Posterior cingulate gyrus (tissue), 11 donors: ENCODE results near the gene PRRX2.

Source experiments
- DNase-seq, 10 donors: peaks; one replicate each; pipeline versions ENCODE4 v3.0.0 to v3.0.0-alpha.2; 2020 to 2021; ENCODE audit warnings: mixed read lengths in 3 of 10
- intact Hi-C: fragments of 100-400 bp; cut with DNase I; formaldehyde crosslinking; loops from one replicate; pipeline ENCODE4 v1.15.1; 2023

Gene PRRX2

DNA sequence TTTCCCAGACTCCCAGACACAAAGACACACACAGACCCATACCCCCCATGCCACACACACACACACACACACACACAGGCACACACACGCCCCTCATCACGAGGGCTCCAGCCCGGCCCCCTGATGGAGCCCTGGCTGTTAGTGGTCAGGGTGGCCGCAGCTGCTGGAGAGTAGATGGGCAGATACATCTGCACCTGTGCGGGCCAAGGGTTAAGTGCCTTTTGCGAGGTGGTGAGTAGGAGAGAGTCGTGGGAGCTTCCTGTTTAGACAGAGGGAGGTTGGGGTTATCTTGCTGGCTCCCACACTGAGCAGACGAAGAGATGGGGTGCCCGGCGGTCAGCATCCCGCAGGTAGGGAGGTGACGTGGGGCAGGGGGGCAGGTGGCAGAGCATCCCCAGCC, 8.2 kb downstream of the PRRX2 start:
- intact Hi-C loops: no loop called here
- DNase-seq: peak in 1 of 10 donors; percentile 60

DNA sequence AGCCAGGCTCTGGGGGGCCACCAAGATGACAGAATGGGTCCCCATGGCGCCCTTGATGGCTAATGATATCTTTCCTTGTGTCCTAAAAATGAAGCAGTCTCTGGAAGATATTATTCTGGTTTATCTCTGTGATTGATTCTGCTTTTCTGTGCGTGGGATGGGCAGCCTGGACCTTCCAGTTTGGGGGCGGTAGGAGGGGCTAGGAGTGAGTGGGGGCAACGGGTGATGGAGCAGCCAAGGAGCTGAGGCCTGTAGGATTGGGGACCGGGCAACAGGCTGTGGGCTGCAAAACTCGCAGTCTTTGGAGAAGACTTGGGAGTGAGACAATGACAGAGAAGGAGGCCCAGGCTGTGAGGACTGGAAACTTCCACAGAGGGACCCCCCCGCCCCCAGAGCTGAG, 8.8 kb downstream of the PRRX2 start:
- no peak for DNase-seq
- intact Hi-C loops: no loop called here

DNA sequence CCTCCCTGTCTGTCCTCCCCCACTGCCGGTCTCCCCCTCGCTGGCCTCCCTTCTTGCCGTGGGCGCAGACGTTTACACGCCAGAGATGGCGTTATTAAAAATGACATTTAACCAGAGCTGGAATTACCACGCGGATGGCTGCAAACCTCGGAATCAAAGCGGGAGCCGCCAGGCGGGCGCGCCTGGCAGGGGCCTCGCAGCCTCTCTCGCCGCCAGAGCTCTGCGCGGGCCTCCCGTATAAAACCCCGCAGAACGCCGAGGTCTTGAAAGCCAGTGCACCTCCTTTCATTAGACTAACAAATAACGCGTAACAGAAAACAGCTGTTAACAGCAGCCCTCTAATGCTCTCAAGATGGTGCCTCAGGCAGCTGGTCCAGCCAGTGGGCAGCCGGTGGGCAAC, 10.2 kb downstream of the PRRX2 start:
- intact Hi-C loops: no loop called here
- DNase-seq: no peak

DNA sequence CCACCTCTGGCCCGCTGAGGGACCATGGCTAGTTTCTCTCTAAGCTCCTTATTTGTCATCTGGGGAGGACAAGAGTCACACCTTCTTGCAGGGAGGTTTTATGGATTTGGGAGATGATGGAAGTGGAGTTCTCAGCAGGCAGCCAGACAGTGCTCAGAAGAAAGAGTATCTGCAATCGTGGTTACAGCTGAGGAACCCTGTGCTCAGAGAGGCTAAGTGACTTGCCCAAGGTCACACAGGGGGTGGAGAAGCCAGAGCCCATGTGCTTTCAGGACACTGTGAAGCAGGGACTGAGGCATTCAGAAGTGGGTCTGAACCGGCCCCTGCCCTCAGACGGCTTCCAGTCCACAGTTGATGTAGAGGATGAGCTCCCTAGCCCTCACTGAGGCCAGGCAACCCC, 10.8 kb downstream of the PRRX2 start:
- no peak for DNase-seq
- intact Hi-C loops: no loop called here

DNA sequence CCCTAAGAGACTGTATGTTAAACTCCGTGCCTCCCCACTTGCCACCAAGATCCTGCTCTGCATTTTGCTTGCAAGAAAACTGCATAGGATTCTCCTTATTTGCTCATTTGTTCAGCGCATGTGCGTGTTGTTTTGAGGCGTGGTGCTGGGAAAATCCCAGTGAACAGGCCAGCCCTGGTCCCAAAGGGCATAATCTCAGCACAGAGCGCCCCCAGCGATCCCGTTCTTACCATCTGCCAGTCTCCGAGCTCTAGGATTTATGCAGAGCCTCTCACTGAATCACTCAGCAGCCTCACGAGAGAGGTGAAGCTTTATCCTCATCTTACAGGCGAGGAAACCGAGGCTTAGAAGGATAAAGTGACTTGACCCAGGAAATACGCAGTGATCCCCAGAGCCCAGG, 11.5 kb downstream of the PRRX2 start:
- intact Hi-C loops: no loop called here

DNA sequence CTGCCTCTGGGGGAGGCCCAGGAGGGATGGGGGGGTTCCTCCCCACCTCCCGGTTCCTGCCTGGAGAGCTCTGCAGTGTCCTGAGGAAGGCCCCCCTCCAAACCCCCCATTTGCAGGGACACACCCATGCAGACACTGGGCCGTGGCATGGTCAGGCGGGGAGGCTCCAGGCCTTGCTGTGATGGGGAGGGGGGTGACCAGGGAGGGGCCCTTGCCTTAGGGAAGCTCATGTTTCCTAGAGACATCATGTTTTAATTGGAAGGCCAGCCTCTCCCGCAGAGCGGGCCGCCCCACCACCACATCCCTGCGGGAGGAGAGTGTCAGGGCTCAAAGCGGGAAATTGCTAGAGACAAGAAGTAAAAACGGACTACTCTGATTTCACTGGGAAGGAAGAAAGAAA, 12.0 kb downstream of the PRRX2 start:
- DNase-seq: no peak
- intact Hi-C loops: no loop called here

More for the DNA sequence above, 11.5 kb downstream of the PRRX2 start:
- no peak for DNase-seq

DNA sequence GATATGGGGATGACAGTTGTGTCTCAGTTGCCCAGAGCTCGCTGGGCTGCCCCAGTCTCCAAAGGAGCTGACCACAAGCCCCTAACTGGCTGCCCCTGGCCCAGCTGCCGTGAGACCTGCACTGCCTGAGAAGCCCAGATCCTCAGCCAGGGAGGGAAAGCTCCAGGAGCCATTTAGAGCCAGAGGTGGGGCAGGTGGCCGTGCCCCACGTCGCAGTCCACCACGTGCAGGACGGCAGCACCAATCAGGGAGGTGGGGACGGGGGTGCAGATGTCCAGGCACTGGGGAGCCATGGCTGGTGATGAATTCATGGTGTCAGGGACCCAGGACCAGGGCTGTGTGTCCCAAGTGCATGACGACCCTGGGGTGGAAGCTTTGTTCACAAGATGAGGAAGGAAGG, 13.4 kb downstream of the PRRX2 start:
- intact Hi-C loops: no loop called here
- DNase-seq: no peak

DNA sequence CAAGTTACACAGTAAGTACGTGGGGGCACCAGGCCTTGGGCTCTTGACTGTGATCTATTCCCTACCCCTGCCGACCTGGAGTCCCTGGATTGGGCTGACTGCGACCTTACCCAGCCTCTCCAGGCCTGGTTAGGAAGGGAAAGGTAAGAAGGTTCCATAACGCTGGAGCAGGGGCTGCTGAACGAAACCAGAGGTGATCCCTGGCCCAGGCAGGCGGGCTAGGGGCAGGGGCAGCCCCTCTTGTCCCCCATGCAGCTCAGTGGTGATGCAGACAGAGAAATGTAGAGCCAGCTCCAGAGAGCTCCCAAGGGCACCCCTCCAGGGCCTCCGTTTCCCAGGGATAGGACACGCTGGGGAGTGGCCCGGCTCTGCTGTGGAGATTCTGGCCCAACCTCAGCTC, 14.1 kb downstream of the PRRX2 start:
- no peak for DNase-seq
- intact Hi-C loops: no loop called here

DNA sequence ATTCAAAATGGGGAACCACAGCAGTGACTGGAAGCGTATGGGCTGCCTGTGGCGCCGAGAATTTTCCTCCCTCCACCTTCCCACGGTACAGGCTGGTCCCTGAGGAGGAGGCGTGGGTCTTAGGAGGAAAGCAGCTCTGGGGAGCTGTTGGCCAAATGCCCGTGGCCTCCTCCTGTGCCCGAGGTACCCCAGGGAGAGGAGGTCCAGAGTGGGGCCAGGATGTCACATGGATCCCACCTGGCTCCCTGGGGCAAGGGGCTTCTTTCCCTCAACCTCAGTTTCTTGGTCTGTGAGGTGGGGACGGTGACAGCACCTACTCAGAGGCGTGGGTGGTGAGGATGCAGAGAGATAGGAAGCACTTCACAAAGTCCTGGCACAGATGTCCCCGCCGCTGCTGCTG, 16.5 kb downstream of the PRRX2 start:
- intact Hi-C loops: no loop called here

DNA sequence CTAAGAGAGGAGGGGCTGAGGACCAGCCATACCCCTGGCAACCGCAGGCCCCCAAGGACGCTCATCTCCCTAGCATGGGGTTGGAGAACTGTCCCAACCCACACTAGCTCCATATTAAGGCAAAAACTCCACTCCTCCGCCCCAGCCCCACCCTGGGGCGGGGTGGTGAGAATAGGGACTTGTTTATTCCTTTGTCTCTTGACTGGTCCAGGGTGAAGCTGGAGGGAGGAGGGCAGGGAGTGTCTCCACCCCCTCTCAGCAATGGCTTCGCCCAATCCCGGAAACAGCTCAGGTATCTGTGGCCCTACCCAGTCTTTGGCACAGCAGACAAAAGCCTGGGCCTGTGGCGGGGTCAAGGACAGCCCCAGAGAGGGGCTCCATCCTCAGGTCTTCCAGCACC, 16.9 kb downstream of the PRRX2 start:
- no peak for DNase-seq
- intact Hi-C loops: no loop called here

More for the DNA sequence above, 16.5 kb downstream of the PRRX2 start:
- DNase-seq: no peak

DNA sequence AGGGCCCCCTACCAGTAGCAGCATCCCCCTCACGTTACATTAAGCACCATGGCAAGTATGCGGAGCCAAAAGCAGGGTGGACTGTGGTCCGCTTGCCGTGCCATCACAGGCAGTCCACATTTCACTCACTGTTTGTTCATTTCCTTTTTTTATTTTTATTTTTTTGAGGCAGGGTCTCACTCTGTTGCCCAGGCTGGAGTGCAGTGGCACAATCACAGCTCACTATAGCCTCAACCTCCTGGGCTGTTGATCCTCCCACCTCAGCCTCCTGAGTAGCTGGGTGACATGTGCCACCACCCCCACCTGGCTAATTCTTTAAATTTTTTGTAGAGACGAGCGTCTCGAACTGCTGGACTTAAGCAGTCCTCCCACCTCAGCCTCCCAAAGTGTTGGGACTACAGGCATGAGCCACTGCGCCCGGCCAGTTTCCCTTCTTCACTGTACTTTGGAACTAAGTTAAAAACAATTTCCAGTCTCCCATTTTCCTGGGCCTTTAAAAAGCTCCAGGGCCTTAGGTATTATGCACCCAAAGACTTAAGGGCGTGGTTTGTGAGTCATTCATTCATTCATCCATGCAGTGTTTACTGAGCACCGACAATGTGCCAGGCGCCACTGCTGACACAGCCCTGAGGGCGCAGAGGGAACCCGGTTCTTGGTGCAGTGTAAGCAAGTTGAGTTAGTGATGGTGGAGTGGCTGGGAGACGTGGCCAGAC, 19.9 kb downstream of the PRRX2 start:
- DNase-seq: no peak
- intact Hi-C loops: no loop called here

DNA sequence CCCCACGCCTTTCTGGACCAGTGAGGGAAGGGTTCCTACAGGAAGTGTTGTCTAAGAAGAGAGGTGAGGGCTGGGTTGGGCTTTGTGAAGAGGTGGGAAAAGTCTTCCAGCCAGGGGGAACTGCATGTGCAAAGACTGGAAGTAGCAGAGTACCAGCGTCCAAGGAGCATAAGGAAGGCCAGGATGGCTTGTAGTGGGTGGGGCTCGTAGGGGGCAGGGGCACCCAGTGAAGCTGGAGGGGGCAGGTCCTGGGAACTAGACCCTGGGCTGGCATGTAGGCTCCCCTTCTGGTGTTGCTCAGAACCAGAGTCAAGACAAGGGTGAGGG, 20.4 kb downstream of the PRRX2 start:
- DNase-seq: no peak
- intact Hi-C loops: no loop called here

DNA sequence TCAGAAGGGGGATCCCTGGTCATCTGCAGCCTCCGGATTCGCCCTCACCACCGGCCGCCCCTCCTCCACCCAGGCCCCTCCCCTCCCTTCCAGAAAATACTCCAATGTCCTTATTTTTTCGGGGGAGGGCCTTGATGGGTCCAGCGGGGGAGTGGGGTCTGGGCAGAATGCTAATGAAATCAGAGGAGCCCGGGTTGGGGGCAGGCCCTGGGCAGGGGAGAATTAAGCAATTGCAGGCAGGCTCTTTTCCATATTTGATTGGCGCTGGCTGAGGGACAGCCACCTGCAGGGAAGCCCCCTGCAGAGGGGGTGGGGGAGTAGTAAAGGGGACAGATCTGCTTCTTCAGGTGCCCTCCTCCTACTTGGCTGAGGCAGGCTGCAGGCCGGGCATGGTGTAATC, 21.3 kb downstream of the PRRX2 start:
- intact Hi-C loops: no loop called here
- DNase-seq: no peak

DNA sequence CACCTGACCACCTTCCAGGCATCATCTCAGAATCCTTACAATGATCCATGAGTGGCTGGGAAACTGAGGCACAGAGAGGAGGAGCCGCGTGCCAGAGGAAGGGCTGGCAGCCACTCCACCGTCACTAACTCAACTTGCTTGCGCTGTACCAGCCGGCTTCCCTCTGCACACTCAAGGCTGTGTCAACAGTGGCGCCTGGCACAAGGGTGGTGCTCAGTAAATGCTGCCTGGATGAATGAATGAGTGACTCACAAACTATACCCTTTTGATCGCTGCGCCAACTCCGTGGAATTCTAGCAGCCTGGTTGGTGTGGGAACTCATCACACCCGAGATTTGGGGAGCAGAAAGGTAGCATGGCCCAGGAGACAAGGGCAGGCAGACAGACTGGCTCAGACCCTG, 21.9 kb downstream of the PRRX2 start:
- no peak for DNase-seq
- intact Hi-C loops: no loop called here

DNA sequence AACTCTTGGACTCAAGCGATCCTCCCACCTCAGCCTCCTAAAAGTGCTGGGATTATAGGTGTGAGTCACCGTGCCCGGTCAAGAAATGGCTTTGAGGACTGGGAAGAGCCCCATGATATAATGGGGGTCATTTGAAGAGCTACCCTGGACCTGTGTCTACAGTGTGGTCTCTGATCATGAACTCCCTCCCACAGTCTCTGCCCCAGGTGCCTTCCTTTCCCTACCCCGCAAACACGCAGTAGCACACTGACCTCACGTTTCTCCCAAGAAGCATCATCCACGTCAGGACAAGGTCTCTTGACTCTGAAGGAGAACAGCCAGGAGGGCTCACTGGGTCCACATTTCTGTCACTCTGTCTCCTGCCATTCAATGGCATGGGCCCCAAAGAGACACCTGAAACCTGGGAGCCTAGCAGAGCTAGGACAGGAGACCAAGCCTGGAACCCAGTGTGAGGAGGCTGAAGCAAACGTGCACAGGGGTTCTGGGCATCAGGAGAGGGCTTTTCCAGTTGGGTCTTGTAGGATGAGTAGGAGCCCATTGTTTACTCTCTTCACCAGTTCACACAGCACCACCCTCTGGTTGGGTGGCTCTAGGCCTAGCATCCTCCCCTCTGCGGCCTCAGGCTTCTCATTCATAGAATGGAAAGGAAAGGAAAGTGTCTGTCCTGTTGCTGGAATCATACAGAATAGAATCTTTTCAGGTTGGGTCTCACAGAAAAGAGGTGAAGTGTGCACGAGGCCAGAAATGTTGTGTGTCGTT, 23.0 kb downstream of the PRRX2 start:
- intact Hi-C loops: no loop called here
- no peak for DNase-seq

DNA sequence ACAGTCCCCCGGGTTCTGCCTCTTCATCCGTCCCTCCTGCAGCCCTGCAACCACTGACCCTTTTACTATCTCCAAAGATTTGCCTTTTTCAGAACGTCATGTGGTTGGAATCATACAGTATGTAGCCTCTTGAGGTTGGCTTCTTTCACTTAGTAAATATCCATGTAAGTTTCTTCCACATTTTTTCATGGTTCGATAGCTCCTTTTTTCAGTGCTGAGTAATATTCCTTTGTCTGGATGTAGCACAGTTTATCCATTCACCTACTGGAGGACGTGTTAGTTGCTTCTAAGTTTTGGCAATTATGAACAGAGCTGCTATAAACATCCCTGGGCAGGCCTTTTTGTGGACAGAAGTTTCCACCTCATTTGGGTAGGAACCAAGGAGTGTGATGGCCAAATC, 27.1 kb downstream of the PRRX2 start:
- no peak for DNase-seq
- intact Hi-C loops: no loop called here

DNA sequence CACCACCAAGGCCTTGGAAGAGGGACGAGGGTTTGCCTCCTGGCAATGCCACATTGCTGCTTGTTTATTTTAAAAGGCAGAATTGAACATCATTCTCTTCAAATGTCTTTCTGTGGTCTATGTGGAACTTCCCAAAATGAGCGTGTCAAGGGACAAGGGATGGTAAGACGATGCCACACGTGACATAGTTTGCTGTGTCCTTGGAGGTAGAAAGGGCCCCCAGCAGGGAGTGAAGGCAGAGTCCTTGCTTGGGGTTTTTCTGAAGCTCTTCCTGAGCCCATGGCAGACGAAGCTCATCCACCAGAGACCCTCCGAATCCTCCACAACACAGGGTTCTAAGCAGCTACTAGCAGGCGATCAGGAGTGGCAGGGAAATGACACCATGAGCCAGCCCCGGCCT, 28.3 kb downstream of the PRRX2 start:
- intact Hi-C loops: no loop called here
- DNase-seq: no peak

DNA sequence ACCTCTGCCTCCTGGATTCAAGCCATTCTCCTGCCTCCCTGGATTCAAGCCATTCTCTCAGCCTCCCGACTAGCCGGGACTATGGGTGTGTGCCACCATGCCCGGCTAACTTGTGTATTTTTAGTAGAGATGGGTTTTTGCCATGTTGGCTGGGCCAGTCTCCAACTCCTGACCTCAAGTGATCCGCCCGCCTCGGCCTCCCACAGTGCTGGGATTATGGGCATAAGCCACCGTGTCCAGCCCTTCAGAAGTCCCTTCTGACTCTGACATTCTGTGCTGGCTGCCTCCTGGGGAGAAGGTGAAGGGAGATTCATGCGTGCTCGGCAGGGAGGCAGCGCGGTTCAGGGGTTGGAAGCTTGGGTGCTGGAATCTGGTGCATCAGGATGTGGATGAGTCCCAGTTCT, 28.8 kb downstream of the PRRX2 start:
- DNase-seq: no peak
- intact Hi-C loops: no loop called here

DNA sequence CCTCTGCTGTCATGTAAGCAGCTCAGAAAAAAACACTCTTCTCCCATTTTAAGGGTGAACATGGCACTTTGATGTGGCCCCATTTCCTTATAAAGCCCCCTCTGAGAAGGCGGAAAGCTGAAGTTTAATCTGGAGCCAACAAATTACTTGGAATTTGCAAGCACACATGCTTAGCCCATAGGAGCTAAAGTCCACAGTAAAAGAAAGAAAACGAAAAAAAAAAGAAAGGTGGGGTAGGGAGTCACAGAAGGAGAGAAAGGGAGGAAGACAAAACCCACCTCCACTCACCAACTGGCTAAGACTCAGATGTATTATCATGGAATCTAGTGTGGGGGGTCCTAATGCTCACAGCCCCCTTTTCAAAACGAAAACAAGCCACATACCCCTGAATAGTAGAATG, 30.4 kb downstream of the PRRX2 start:
- intact Hi-C loops: no loop called here

DNA sequence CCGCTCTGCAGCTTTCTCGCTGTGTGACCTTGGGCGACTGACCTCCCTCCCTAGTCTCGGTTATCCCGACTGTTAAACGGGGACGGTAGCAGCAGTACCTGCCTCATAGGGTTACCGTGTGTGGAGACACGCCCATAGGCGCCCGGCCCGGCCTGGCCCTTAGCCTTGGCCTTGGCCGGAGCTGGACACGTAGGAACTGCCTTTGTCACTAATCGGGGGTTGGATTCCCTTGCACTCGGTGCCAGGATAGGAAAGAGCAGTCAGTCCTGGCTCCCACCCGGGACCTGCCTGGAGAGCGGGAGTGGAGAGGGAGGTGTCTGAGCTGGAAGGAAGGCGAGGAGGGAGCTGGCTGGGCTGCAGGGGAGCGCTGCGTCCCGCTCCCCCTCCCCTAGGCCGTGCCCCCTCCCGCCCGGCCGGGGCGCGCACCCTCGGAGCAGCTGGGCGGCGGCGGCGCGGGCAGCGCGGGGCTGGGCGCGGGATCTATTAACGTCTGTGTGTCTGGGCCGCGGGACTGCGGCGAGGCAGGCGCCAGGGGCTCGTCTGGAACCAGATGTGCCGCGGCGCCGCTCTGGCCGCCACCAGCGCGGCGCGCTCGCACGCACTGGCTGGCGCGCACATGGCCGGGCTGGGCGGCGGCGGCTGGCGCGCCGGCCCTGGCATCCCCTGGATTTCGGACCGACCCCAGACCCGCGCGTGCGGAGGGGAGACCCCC, 31.7 kb downstream of the PRRX2 start:
- intact Hi-C loops: no loop called here
- DNase-seq: peak in 2 of 10 donors; percentile 16 to 19

More for the DNA sequence above, 30.4 kb downstream of the PRRX2 start:
- DNase-seq: no peak

DNA sequence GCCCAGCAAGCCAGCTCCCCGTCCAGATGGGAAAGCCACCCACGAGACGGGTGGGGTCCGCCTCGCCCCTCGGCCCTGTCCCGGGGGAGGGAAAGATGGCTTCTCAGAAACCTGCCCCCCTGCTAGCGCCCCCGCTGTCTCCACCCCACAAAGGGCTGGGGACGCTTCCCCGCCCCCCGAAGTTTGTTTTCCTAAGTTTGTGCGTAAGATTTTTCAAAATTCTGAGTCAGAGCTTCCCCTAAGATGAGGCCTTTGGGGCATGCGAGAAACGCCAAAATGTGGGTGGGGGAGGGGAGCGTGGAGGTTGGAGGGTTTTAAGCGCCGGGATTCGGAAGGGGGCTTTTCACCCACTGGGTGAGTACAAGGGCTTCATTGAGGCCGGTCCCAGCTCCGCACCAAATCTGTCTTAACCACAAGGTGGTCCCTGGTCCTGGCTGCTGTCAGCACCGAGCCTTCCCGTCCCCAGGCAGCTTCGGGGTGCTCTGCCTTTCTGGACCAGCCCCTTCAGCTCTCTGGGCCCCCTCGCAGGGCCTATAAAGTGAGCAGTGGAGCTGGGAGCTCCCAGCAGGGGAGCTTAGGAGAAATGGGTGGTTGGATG, 32.3 kb downstream of the PRRX2 start:
- no peak for DNase-seq
- intact Hi-C loops: no loop called here
